Lower leg skin (tissue), 4 donors: ENCODE data around the gene MYO18A. TPM values are rescaled to one million over a fixed set of nuclear protein-coding genes. Genes with fewer than 3 reads are reported as not detected.

Source experiments
- DNase-seq, 2 donors: peaks; one replicate each; pipeline ENCODE4 v3.0.0-alpha.2; 2019; ENCODE audit warnings: low spot score in 2 of 2
- H3K4me3 ChIP-seq: fragments of 200-600 bp; sonication (generic); 2 replicates; pipeline ENCODE4 v1.5.1; 2017; ENCODE audit warnings: mild to moderate bottlenecking, low read depth; ENCODE audit not compliant: poor library complexity, severe bottlenecking
- CTCF ChIP-seq, 3 donors: fragments of 450-650 bp; IDR thresholded peaks; one replicate each; pipeline ENCODE4 v1.5.1; 2016; ENCODE audit warnings: antibody characterized with exemption in 3 of 3, mild to moderate bottlenecking in 3 of 3, moderate library complexity in 2 of 3
- POLR2A ChIP-seq, 2 donors: fragments of 450-650 bp; IDR thresholded peaks; one replicate each; pipeline ENCODE4 v1.6.1; 2016 to 2017; ENCODE audit warnings: antibody characterized with exemption in 2 of 2, mild to moderate bottlenecking in 1 of 2, moderate library complexity in 1 of 2
- WGBS, 2 donors: methylation state at CpG; one replicate each; pipeline ENCODE4 v1.1.5; 2018; 5-methylcytosine and 5-hydroxymethylcytosine counted together
- intact Hi-C: fragments of 100-400 bp; cut with DNase I; formaldehyde crosslinking; loops from one replicate; pipeline ENCODE4 v1.15.0; 2023; ENCODE audit warnings: low total_unique reads
- total RNA-seq, 4 donors: library from RNA; depleted of rRNA; stranded (reverse); fragments of >200 nt; gene quantifications; one replicate each; pipeline ENCODE4 v1.1.0, GENCODE V29; 2016

MYO18A gene
- total RNA-seq, 4 donors from 2014 or later, result 87.3 to 123 (median 94.0) TPM

GRCh38 chr17:29154516-29155226, 25.5 kb downstream of the MYO18A start:
- TF ChIP-seq POLR2A (IDR thresholded peaks at IDR 0.05) (no peak), CTCF (IDR thresholded peaks at IDR 0.05) (no peak)
- no peak overlapping the region for H3K4me3 ChIP-seq
- intact Hi-C loops, result no loop called here
- no peak for DNase-seq
- WGBS, 2 donors, result 17 to 30% methylated on average over 7 to 11 of the region's 11 CpGs

DNA sequence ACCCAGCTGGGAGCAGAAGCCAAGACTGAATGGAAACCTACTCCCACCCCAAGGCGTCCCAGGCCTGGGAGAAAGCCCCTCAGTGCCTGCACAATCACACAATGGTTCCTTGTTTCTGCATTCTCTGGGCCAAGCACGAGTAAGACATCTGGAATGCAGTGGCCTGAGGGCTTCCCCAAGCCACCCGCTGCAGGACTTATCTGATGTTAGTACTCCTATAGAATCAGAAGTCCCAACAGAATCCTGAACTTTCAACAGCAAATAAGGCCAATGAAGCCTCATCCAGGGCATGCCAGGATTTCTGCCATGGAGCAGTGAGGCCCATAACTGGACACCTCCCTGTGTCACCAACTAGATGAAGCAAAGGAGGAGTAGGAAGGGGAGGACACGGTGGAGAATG, 28.6 kb downstream of the MYO18A start:
- WGBS, 2 donors, result 50 to 58% methylated on average over 4 of the region's 4 CpGs
- intact Hi-C loops, result no loop called here
- TF ChIP-seq CTCF (IDR thresholded peaks at IDR 0.05), result no peak
- no peak for TF ChIP-seq POLR2A (IDR thresholded peaks at IDR 0.05)
- H3K4me3 ChIP-seq, result no peak overlapping the region
- DNase-seq, result no peak

- H3K4me3 ChIP-seq, result no peak overlapping the region
- no peak for DNase-seq
- 62 to 75% methylated on average over 2 of the region's 2 CpGs for WGBS, 2 donors
- TF ChIP-seq CTCF (IDR thresholded peaks at IDR 0.05), result no peak
- TF ChIP-seq POLR2A (IDR thresholded peaks at IDR 0.05), result no peak
- intact Hi-C loops, result no loop called here
These were observed 30.0 kb downstream of the MYO18A start for GRCh38 chr17:29150161-29150560.

- WGBS, 2 donors, result 10 to 29% methylated on average over 4 to 7 of the region's 8 CpGs
- intact Hi-C loops, result loop anchor here (2.0 kb wide), 2 partner anchors 69 to 143 kb away; no protein-coding TSS in a partner anchor
- no peak for DNase-seq
- TF ChIP-seq POLR2A (IDR thresholded peaks at IDR 0.05) (no peak), CTCF (IDR thresholded peaks at IDR 0.05) (no peak)
- no peak overlapping the region for H3K4me3 ChIP-seq
These were observed 30.6 kb downstream of the MYO18A start for GRCh38 chr17:29149431-29150064.

- H3K4me3 ChIP-seq, result no peak overlapping the region
- peak in 1 of 3 donors; percentile 75 for TF ChIP-seq CTCF (IDR thresholded peaks at IDR 0.05)
- no peak for TF ChIP-seq POLR2A (IDR thresholded peaks at IDR 0.05)
- peak; percentile 91 to 98 for DNase-seq
- intact Hi-C loops, result loop anchor here (2.0 kb wide), 2 partner anchors 70 to 144 kb away; no protein-coding TSS in a partner anchor
- 2 to 5% methylated on average over 28 to 33 of the region's 34 CpGs for WGBS, 2 donors
These were observed 31.3 kb downstream of the MYO18A start for GRCh38 chr17:29148790-29149430.
